IMR-90 (cell line): ENCODE measurements around the gene SRXN1. TPM values are rescaled to one million over a fixed set of nuclear protein-coding genes. Genes with fewer than 3 reads are reported as not detected.

Source experiments
- ATAC-seq: fragments of 200-7000 bp; cut with Tn5 transposase; 2 replicates; pipeline ENCODE4 v1.9.1; 2020; ENCODE audit warnings: low read depth, mild to moderate bottlenecking, moderate library complexity
- BruUV-seq: library from RNA; stranded (reverse); fragments of 400-500 nt; replicated peaks from 2 replicates; lab custom pipeline; 2021; lab: Mats Ljungman, UMichigan
- CTCF ChIA-PET: fragments of 300-600 bp; formaldehyde crosslinking; extraction: SDS; loops from one replicate; lab custom pipeline; 2021; ENCODE audit warnings: antibody characterized with exemption; lab: Yijun Ruan, JAX
- POLR2A ChIA-PET: fragments of 300-600 bp; sonication (Branson Sonifier 250); formaldehyde crosslinking; loops from one replicate; lab custom pipeline; 2022; ENCODE audit warnings: antibody characterized with exemption; ENCODE audit not compliant: unreplicated experiment; lab: Charles Lee
- DNase-seq: peaks from one replicate; pipeline ENCODE4 v3.0.0; 2013
- H2AFZ ChIP-seq: replicated peaks from 2 replicates; pipeline ENCODE3; 2013; ENCODE audit warnings: low read length, mild to moderate bottlenecking; ENCODE audit not compliant: poor library complexity
- H2AK5ac ChIP-seq: 2 replicates; pipeline ENCODE4 v1.6.1; 2013; ENCODE audit warnings: low read depth, low read length, inconsistent platforms
- H2AK9ac ChIP-seq: replicated peaks from 2 replicates; pipeline ENCODE3; 2013; ENCODE audit warnings: mild to moderate bottlenecking, low read depth, low read length, moderate library complexity; ENCODE audit not compliant: poor library complexity
- H2BK120ac ChIP-seq: 2 replicates; pipeline ENCODE4 v1.6.1; 2013; ENCODE audit warnings: low read depth, low read length, inconsistent platforms
- H2BK15ac ChIP-seq: 3 replicates; pipeline ENCODE4 v1.6.1; 2013; ENCODE audit warnings: low read depth, low read length, inconsistent platforms
- H2BK20ac ChIP-seq: 2 replicates; pipeline ENCODE4 v1.6.1; 2013; ENCODE audit warnings: low read depth, mild to moderate bottlenecking, inconsistent platforms, low read length, moderate library complexity
- H2BK5ac ChIP-seq: 2 replicates; pipeline ENCODE4 v1.6.1; 2013; ENCODE audit warnings: mild to moderate bottlenecking, low read depth, low read length, inconsistent platforms; ENCODE audit not compliant: poor library complexity, severe bottlenecking
- H3K14ac ChIP-seq: replicated peaks from 2 replicates; pipeline ENCODE4 v1.6.1; 2013; ENCODE audit warnings: low read depth, low read length, inconsistent platforms
- H3K18ac ChIP-seq: 2 replicates; pipeline ENCODE4 v1.6.1; 2013; ENCODE audit warnings: low read depth, low read length, control low read depth
- H3K23ac ChIP-seq: 2 replicates; pipeline ENCODE4 v1.6.1; 2013; ENCODE audit warnings: low read depth, low read length, inconsistent platforms
- H3K27ac ChIP-seq: 2 replicates; pipeline ENCODE4 v1.5.1; 2013; ENCODE audit warnings: mild to moderate bottlenecking, control low read depth, low read length; ENCODE audit not compliant: insufficient read depth
- H3K27me3 ChIP-seq: 2 replicates; pipeline ENCODE4 v1.6.1; 2013; ENCODE audit warnings: low read length; ENCODE audit not compliant: control insufficient read depth, insufficient read depth
- H3K36me3 ChIP-seq: 2 replicates; pipeline ENCODE4 v1.6.1; 2013; ENCODE audit warnings: low read length, mixed read lengths; ENCODE audit not compliant: control insufficient read depth, insufficient read depth
- H3K4ac ChIP-seq: 2 replicates; pipeline ENCODE4 v1.6.1; 2013; ENCODE audit warnings: low read depth, low read length, inconsistent platforms
- H3K4me1 ChIP-seq: 2 replicates; pipeline ENCODE4 v1.6.1; 2013; ENCODE audit warnings: low read length, mixed read lengths; ENCODE audit not compliant: control insufficient read depth, insufficient read depth
- H3K4me2 ChIP-seq: 2 replicates; pipeline ENCODE4 v1.6.1; 2013; ENCODE audit warnings: low read depth, mild to moderate bottlenecking, control low read depth, low read length, moderate library complexity
- H3K4me3 ChIP-seq: 2 replicates; pipeline ENCODE4 v1.5.1; 2013; ENCODE audit warnings: low read depth, mild to moderate bottlenecking, control low read depth, low read length, moderate library complexity; ENCODE audit not compliant: insufficient read depth
- H3K56ac ChIP-seq: 2 replicates; pipeline ENCODE4 v1.6.1; 2013; ENCODE audit warnings: low read length, inconsistent platforms; ENCODE audit not compliant: insufficient read depth; ENCODE audit errors: extremely low read depth
- H3K79me1 ChIP-seq, 2 experiments: 2 replicates each; pipeline ENCODE4 v1.6.1; 2013; ENCODE audit warnings: low read length in 2 of 2, inconsistent platforms in 1 of 2, low read depth in 1 of 2
- H3K9ac ChIP-seq: 2 replicates; pipeline ENCODE4 v1.6.1; 2013; ENCODE audit warnings: low read depth, low read length, control low read depth
- H3K9me1 ChIP-seq: 2 replicates; pipeline ENCODE4 v1.6.1; 2013; ENCODE audit warnings: low read length, inconsistent platforms; ENCODE audit not compliant: insufficient read depth
- H3K9me3 ChIP-seq: 2 replicates; pipeline ENCODE4 v1.6.1; 2013; ENCODE audit warnings: low read length; ENCODE audit not compliant: control insufficient read depth, insufficient read depth
- H4K20me1 ChIP-seq: 2 replicates; pipeline ENCODE4 v1.6.1; 2013; ENCODE audit warnings: low read length, inconsistent platforms; ENCODE audit not compliant: insufficient read depth
- H4K5ac ChIP-seq: 2 replicates; pipeline ENCODE4 v1.6.1; 2013; ENCODE audit warnings: mild to moderate bottlenecking, low read depth, low read length, control low read depth
- H4K8ac ChIP-seq, 2 experiments: 2 replicates each; pipeline ENCODE4 v1.6.1; 2013; ENCODE audit warnings: low read depth in 2 of 2, low read length in 2 of 2, control low read depth in 1 of 2, inconsistent platforms in 1 of 2
- H4K91ac ChIP-seq: 2 replicates; pipeline ENCODE4 v1.6.1; 2013; ENCODE audit warnings: low read depth, low read length, inconsistent platforms; ENCODE audit not compliant: insufficient read depth
- BHLHE40 ChIP-seq: fragments of 150-350 bp; IDR thresholded peaks from 2 replicates; pipeline ENCODE4 v1.6.1; 2016; ENCODE audit warnings: mild to moderate bottlenecking, low read depth, low read length
- CEBPB ChIP-seq: IDR thresholded peaks from 2 replicates; pipeline ENCODE4 v1.6.1; 2012; ENCODE audit warnings: low read depth, low read length, improper control_type of control experiment
- CHD1 ChIP-seq: IDR thresholded peaks from 2 replicates; pipeline ENCODE4 v1.6.1; 2012; ENCODE audit warnings: low read depth, low read length, improper control_type of control experiment
- ELK1 ChIP-seq: fragments of 150-350 bp; IDR thresholded peaks from 2 replicates; pipeline ENCODE4 v1.6.1; 2016; ENCODE audit warnings: low read depth, mild to moderate bottlenecking, low read length, moderate library complexity, borderline replicate concordance
- FOS ChIP-seq: fragments of 150-350 bp; IDR thresholded peaks from 2 replicates; pipeline ENCODE4 v1.6.1; 2016; ENCODE audit warnings: low read depth, low read length
- MAFK ChIP-seq: IDR thresholded peaks from 2 replicates; pipeline ENCODE4 v1.6.1; 2012; ENCODE audit warnings: low read depth, low read length, improper control_type of control experiment
- MAZ ChIP-seq: IDR thresholded peaks from 2 replicates; pipeline ENCODE4 v1.6.1; 2012; ENCODE audit warnings: low read depth, mild to moderate bottlenecking, low read length, improper control_type of control experiment, moderate library complexity, borderline replicate concordance
- MXI1 ChIP-seq: IDR thresholded peaks from 2 replicates; pipeline ENCODE4 v1.6.1; 2012; ENCODE audit warnings: low read depth, mild to moderate bottlenecking, low read length, moderate library complexity, borderline replicate concordance
- NFE2L2 ChIP-seq: fragments of 150-350 bp; IDR thresholded peaks from 2 replicates; pipeline ENCODE4 v1.6.1; 2016; ENCODE audit warnings: low read depth, mild to moderate bottlenecking, low read length
- POLR2A ChIP-seq: IDR thresholded peaks from 2 replicates; pipeline ENCODE4 v1.6.1; 2012; ENCODE audit warnings: mild to moderate bottlenecking, low read depth, low read length
- RAD21 ChIP-seq: IDR thresholded peaks from 2 replicates; pipeline ENCODE4 v1.6.1; 2012; ENCODE audit warnings: low read length, improper control_type of control experiment
- RCOR1 ChIP-seq: IDR thresholded peaks from 2 replicates; pipeline ENCODE4 v1.6.1; 2012; ENCODE audit warnings: mild to moderate bottlenecking, low read length, improper control_type of control experiment; ENCODE audit not compliant: insufficient replicate concordance
- RFX5 ChIP-seq: IDR thresholded peaks from 2 replicates; pipeline ENCODE4 v1.8.0; 2012; ENCODE audit warnings: low read depth, mild to moderate bottlenecking, low read length, moderate library complexity
- SMC3 ChIP-seq: fragments of 150-350 bp; IDR thresholded peaks from 2 replicates; pipeline ENCODE4 v1.6.1; 2016; ENCODE audit warnings: low read depth, mild to moderate bottlenecking, antibody characterized with exemption, low read length, moderate library complexity
- USF2 ChIP-seq: fragments of 150-350 bp; IDR thresholded peaks from 2 replicates; pipeline ENCODE4 v1.6.1; 2017; ENCODE audit warnings: mild to moderate bottlenecking, antibody characterized with exemption, low read length, low read depth
- WGBS, 2 experiments: methylation state at CpG; one replicate each; pipeline versions ENCODE4 v1.1.5 to v1.1.7; 2013; ENCODE audit warnings: missing lambda C conversion rate in 2 of 2; ENCODE audit not compliant: insufficient read length in 1 of 2; ENCODE audit errors: extremely low coverage in 2 of 2; 5-methylcytosine and 5-hydroxymethylcytosine counted together
- dilution Hi-C: fragments of 300-500 bp; cut with HindIII; formaldehyde crosslinking; loops from one replicate; pipeline ENCODE4 v1.14.3; 2018; ENCODE audit warnings: low sequenced_read_pairs; ENCODE audit not compliant: unreplicated experiment
- in situ Hi-C: fragments of 300-500 bp; cut with MboI; formaldehyde crosslinking; loops from 3 replicates; pipeline ENCODE4 v1.14.3; 2019; ENCODE audit warnings: low sequenced_read_pairs, inconsistent platforms, mixed read lengths
- intact Hi-C: fragments of 100-400 bp; cut with micrococcal nuclease; formaldehyde crosslinking; loops from 2 replicates; pipeline ENCODE4 v1.10.0; 2022
- polyA plus RNA-seq, 3 experiments: library from polyadenylated mRNA; depleted of rRNA; stranded (reverse); fragments of >200 nt; gene quantifications; 2 replicates each; pipeline ENCODE4 v1.2.3, GENCODE V29; 2012; ENCODE audit warnings: low replicate concordance in 1 of 3
- total RNA-seq: library from RNA; depleted of rRNA; stranded (reverse); fragments of >200 nt; gene quantifications from 2 replicates; pipeline ENCODE4 v1.2.3, GENCODE V29; 2012
- TF ChIP-seq, protein P1 (sequence below): conservative IDR thresholded peaks from 2 replicates; pipeline ENCODE4 v1.5.1; 2012; ENCODE audit warnings: mild to moderate bottlenecking, low read depth, low read length, improper control_type of control experiment

The SRXN1 gene
- total and polyA plus RNA-seq, 2 of the 4 experiments (the other 2 are of a cell fraction), result 51.2 to 71.2 TPM

- DNase-seq, result no peak
- Histone ChIP-seq H3K4me2 (no peak overlapping the region), H3K27ac (no peak overlapping the region), H3K4me1 (no peaks in the 10 kb centered on the region), H4K91ac (no peak overlapping the region), H3K56ac (no peak overlapping the region), H2AFZ (no peak overlapping the region), H2AK9ac (no peak overlapping the region), H3K18ac (no peak overlapping the region), H2AK5ac (no peak overlapping the region), H3K23ac (no peak overlapping the region), H2BK120ac (no peak overlapping the region), H3K4me3 (no peak overlapping the region), H2BK5ac (no peak overlapping the region), H3K4ac (no peak overlapping the region), H4K8ac (no peak overlapping the region), H3K14ac (no peak overlapping the region), H3K9me1 (no peaks in the 10 kb centered on the region), H3K79me1 (no peaks in the 10 kb centered on the region), H4K5ac (no peak overlapping the region), H2BK20ac (no peak overlapping the region), H2BK15ac (no peak overlapping the region), H3K9me3 (no peaks in the 10 kb centered on the region), H3K36me3 (no peaks in the 10 kb centered on the region), H4K20me1 (no peaks in the 10 kb centered on the region), H3K9ac (no peak overlapping the region), H3K27me3 (peaks cover 61% of the 10 kb centered on the region)
- WGBS, 2 experiments, result 5% methylated on average over 13 of the region's 25 CpGs; no CpG with 5 or more reads in 1 of the 2 experiments
- dilution Hi-C loops (no loop called here), in situ Hi-C loops (loop anchor here (10.0 kb wide), 1 partner anchor 110 kb away; no protein-coding TSS in a partner anchor), intact Hi-C loops (no loop called here)
- POLR2A ChIA-PET, result interaction anchor here (0.6 kb wide), 1 partner anchor 29 kb away, joined by 3 read pairs; no protein-coding TSS in a partner anchor
- CTCF ChIA-PET, result interaction anchor here (1.1 to 1.5 kb wide), 2 partner anchors 8 to 29 kb away, joined by 3 to 5 read pairs; no protein-coding TSS in a partner anchor
- BruUV-seq, result no TSS peak
- no peak for ATAC-seq
- TF ChIP-seq RCOR1 (no peak), MAFK (no peak), BHLHE40 (no peak), FOS (no peak), NFE2L2 (no peak), USF2 (no peak), CEBPB (no peak), RAD21 (no peak), POLR2A (no peak), RFX5 (no peak), MXI1 (no peak), CHD1 (no peak), SMC3 (no peak), MAZ (no peak), ELK1 (no peak)
- TF ChIP-seq, protein P1, sequence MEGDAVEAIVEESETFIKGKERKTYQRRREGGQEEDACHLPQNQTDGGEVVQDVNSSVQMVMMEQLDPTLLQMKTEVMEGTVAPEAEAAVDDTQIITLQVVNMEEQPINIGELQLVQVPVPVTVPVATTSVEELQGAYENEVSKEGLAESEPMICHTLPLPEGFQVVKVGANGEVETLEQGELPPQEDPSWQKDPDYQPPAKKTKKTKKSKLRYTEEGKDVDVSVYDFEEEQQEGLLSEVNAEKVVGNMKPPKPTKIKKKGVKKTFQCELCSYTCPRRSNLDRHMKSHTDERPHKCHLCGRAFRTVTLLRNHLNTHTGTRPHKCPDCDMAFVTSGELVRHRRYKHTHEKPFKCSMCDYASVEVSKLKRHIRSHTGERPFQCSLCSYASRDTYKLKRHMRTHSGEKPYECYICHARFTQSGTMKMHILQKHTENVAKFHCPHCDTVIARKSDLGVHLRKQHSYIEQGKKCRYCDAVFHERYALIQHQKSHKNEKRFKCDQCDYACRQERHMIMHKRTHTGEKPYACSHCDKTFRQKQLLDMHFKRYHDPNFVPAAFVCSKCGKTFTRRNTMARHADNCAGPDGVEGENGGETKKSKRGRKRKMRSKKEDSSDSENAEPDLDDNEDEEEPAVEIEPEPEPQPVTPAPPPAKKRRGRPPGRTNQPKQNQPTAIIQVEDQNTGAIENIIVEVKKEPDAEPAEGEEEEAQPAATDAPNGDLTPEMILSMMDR, result no peak
These were observed 22.0 kb upstream of the SRXN1 start for GRCh38 chr20:675033-675452.
